ENCODE results near the gene PRKG2. TPM values are rescaled to one million over a fixed set of nuclear protein-coding genes. Genes with fewer than 3 reads are reported as not detected.

Gene PRKG2
- total RNA-seq, 4 donors from 2014 or later = 0.44 to 4.1 (median 1.1) TPM

GRCh38 chr4:81215931-81216330 is 909 bp upstream of the PRKG2 start:
- no peak for TF ChIP-seq CTCF (IDR thresholded peaks at IDR 0.05; ENCODE audit: low read depth)

GRCh38 chr4:81214144-81214880 is 710 bp downstream of the PRKG2 start:
- no peak for TF ChIP-seq CTCF (IDR thresholded peaks at IDR 0.05; ENCODE audit: low read depth)

GRCh38 chr4:81213671-81214070 is 1.4 kb downstream of the PRKG2 start:
- TF ChIP-seq CTCF (IDR thresholded peaks at IDR 0.05; ENCODE audit: low read depth) = no peak

GRCh38 chr4:81211956-81212355 is 3.1 kb downstream of the PRKG2 start:
- no peak for TF ChIP-seq CTCF (IDR thresholded peaks at IDR 0.05; ENCODE audit: low read depth)

- no peak for TF ChIP-seq CTCF (IDR thresholded peaks at IDR 0.05; ENCODE audit: low read depth)
Measured at GRCh38 chr4:81207828-81208227, 7.2 kb downstream of the PRKG2 start.

GRCh38 chr4:81205302-81205701 is 9.7 kb downstream of the PRKG2 start:
- no peak for TF ChIP-seq CTCF (IDR thresholded peaks at IDR 0.05; ENCODE audit: low read depth)

- no peak for TF ChIP-seq CTCF (IDR thresholded peaks at IDR 0.05; ENCODE audit: low read depth)
Measured at GRCh38 chr4:81204571-81204970, 10.5 kb downstream of the PRKG2 start.
